Measurements from ENCODE around the gene ABCC5. TPM values are rescaled to one million over a fixed set of nuclear protein-coding genes. Genes with fewer than 3 reads are reported as not detected.
A peak's percentile ranks its signal among the peaks of the same experiment; 100 is the strongest.

ABCC5 gene
- total and polyA plus RNA-seq, 2 experiments from 2014 or later, result 68.8 to 92.0 TPM

DNA sequence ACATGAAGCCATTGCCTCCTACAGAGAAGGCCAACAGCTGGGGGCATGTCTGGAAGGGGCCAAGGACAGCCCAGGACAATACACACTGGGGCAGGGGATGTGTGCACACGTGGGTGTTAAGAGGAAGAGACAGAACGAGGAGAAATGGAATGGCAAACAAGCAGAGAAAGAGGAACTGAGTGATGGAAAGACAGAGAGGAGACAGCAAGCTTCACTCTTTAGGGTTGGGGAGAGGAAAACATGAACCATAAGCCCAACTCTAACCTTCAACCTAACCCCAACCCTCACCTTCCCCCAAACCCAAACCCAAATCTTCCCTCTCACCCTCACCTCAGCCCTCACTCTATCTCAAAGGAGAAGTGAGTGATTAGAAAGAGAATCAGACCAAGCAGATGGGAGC lies 121.1 kb downstream of the ABCC5 start:
- no peak for DNase-seq (ENCODE audit: low read depth in 1 of 2, low spot score in 1 of 2)
- no peak for TF ChIP-seq CTCF (IDR thresholded peaks at IDR 0.05; ENCODE audit: low read depth, low read length)
- H3K27ac ChIP-seq, result no peak overlapping the region
- no peak overlapping the region for H3K4me3 ChIP-seq
- no peaks in the 10 kb centered on the region for H3K36me3 ChIP-seq
- peaks cover 8% of the 10 kb centered on the region for H3K27me3 ChIP-seq
- H3K4me1 ChIP-seq (ENCODE audit: low read depth), result no peaks in the 10 kb centered on the region
- H3K9me3 ChIP-seq (ENCODE audit: low read depth), result no peaks in the 10 kb centered on the region

DNA sequence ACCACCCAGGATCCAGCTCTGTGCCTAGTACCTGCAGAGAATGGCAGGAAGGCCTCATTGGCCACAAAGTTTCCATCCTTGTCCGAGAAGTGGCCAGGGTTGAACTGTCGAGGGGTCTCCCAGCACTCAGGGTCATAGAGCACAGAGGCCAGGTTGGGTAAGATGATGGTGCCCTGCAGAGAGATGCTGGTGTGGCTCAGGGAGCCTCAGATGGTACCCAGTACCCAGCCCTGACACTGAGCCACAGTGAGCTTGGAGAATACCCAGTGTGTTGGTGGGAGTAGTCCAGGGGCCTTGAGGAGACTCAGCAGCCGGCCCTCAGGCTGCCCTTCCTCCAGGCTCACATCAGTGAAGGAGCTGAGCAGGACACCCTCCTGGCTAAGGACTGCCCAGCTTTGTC lies 121.5 kb downstream of the ABCC5 start:
- Histone ChIP-seq H3K4me3 (no peak overlapping the region), H3K4me1 (ENCODE audit: low read depth) (no peaks in the 10 kb centered on the region), H3K27ac (no peak overlapping the region), H3K9me3 (ENCODE audit: low read depth) (no peaks in the 10 kb centered on the region), H3K36me3 (no peaks in the 10 kb centered on the region), H3K27me3 (peaks cover 8% of the 10 kb centered on the region)
- TF ChIP-seq CTCF (IDR thresholded peaks at IDR 0.05; ENCODE audit: low read depth, low read length), result no peak
- no peak for DNase-seq (ENCODE audit: low read depth in 1 of 2, low spot score in 1 of 2)

DNA sequence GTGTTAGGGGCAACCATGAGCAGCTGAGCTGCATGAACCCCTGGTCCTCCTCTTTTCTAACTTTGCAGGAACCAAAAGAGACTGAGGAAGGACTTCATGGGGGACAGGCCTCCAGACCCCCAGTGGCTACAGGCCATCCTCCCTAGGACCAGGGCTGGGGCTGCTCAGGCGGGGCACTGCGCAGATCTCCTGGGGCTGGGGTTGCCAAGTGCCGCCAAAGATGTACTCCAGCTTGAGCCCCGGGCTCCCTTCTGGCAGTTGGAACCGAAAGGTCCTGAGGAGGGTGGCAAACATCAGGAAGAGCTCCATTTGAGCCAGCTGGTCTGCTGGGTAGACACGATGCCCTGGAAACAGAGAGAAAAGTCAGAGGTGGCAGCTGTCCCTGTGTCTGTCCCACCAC lies 121.9 kb downstream of the ABCC5 start:
- no peak overlapping the region for H3K4me3 ChIP-seq
- H3K27me3 ChIP-seq, result peaks cover 10% of the 10 kb centered on the region
- no peak overlapping the region for H3K27ac ChIP-seq
- no peaks in the 10 kb centered on the region for H3K36me3 ChIP-seq
- no peaks in the 10 kb centered on the region for H3K4me1 ChIP-seq (ENCODE audit: low read depth)
- H3K9me3 ChIP-seq (ENCODE audit: low read depth), result no peaks in the 10 kb centered on the region
- DNase-seq (ENCODE audit: low read depth in 1 of 2, low spot score in 1 of 2), result no peak
- no peak for TF ChIP-seq CTCF (IDR thresholded peaks at IDR 0.05; ENCODE audit: low read depth, low read length)

DNA sequence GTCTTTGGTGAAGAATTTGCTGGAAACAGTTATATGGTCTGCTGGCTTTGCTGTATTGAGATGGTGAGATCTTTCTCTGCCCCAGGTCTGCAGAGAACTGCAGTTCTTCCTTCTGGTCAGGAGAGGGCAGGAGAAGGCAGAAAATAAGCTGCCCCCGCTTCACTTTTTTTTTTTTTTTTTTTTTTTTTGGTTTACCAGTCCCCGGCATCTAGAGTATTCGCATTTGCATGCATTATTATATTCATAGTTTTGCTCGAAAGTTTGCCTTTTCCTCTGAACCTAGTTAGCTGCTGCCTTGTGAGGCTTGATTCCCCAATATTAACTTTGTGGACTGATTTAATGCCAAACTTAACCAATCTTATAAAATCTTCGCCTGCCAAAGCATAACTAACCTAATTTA lies 122.4 kb downstream of the ABCC5 start:
- peak; percentile 65 to 74 for DNase-seq (ENCODE audit: low read depth in 1 of 2, low spot score in 1 of 2)
- H3K27me3 ChIP-seq, result peaks cover 11% of the 10 kb centered on the region
- no peak overlapping the region for H3K27ac ChIP-seq
- H3K4me1 ChIP-seq (ENCODE audit: low read depth), result no peaks in the 10 kb centered on the region
- no peak overlapping the region for H3K4me3 ChIP-seq
- H3K36me3 ChIP-seq, result no peaks in the 10 kb centered on the region
- TF ChIP-seq CTCF (IDR thresholded peaks at IDR 0.05; ENCODE audit: low read depth, low read length), result peak; percentile 82
- H3K9me3 ChIP-seq (ENCODE audit: low read depth), result no peaks in the 10 kb centered on the region

DNA sequence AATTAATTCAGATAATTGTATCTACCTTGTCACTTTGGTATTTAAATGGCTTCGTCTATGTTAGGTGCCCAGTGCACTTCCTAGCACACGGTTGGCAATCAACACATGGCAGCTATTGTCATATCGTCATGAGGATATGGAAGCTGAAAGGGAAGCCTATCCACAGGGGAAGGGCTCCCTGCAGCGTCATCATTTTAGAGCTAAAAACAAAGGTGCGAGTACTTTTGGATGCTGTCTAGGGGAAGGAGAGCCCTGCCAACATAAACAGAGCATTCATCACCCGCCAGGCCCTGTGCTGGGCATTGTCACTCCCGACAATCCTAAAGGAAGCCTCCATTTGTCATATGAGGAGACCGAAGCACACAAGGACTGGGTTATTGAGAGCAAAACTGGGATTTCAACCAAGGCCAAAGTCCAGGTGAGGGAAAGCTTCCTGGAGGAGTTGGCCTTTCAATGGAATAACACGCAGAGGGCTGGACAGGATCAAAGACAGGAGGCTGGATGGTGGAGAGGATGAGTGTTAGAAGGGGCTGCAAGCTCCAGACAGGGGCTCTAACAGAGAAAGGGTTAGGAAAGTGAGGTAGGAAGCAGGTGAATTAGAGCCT lies 125.0 kb downstream of the ABCC5 start:
- no peaks in the 10 kb centered on the region for H3K9me3 ChIP-seq (ENCODE audit: low read depth)
- no peaks in the 10 kb centered on the region for H3K4me1 ChIP-seq (ENCODE audit: low read depth)
- H3K36me3 ChIP-seq, result no peaks in the 10 kb centered on the region
- H3K4me3 ChIP-seq, result no peak overlapping the region
- no peak for TF ChIP-seq CTCF (IDR thresholded peaks at IDR 0.05; ENCODE audit: low read depth, low read length)
- H3K27ac ChIP-seq, result no peak overlapping the region
- peaks cover 25% of the 10 kb centered on the region for H3K27me3 ChIP-seq
- DNase-seq (ENCODE audit: low read depth in 1 of 2, low spot score in 1 of 2), result no peak

Measured in cardiac muscle cell (in vitro differentiated cells and primary cell).